HG03439 (cell line): ENCODE results near the gene ZFAND3.
"Not testable (repeated sequence)": the region's sequence is repeated elsewhere in the genome, so short reads cannot be mapped to it uniquely, and the experiment has no call there.

Source experiments
- ATAC-seq: cut with Tn5 transposase; IDR thresholded peaks from one replicate; pipeline ENCODE4 v1.9.1; 2021; ENCODE audit warnings: mild to moderate bottlenecking, moderate library complexity; ENCODE audit not compliant: unreplicated experiment

Gene ZFAND3

DNA sequence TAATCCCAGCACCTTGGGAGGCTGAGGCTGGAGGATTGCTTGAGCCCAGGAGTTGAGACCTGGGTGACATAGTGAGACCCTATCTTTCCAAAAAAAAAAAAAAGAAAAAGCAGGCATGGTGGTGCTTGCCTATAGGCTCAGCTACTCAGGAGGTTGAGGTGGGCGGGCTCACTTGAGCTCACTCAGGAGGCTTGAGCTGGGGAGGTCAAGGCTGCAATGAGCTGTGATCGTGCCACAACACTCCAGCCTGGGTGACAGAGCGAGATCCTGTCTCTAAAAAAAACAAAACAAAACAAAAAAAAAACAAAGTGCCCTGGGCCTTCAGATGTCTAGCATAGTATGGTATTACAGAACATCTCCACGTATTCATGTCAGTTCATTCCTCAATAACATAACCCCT is 42.9 kb downstream of the ZFAND3 start:
- no peak for ATAC-seq

DNA sequence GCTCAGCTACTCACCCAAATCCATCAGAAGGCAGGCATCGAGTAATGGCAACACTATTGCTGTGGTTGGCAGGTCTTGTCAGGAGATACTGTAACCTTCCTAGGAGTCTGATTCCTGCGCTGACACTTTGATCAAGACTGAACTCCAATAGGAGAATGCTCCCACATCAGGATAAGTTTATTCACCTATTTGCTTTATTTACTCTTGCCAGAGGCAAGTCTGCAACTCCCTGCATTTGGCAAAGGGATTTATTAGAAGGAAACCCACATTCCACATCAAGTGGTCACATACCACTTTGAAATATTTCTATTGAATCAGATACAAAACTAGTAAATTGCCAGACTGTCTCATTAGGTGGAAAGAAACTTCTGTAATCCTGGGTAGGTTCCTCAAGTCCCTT is 43.5 kb downstream of the ZFAND3 start:
- no peak for ATAC-seq

DNA sequence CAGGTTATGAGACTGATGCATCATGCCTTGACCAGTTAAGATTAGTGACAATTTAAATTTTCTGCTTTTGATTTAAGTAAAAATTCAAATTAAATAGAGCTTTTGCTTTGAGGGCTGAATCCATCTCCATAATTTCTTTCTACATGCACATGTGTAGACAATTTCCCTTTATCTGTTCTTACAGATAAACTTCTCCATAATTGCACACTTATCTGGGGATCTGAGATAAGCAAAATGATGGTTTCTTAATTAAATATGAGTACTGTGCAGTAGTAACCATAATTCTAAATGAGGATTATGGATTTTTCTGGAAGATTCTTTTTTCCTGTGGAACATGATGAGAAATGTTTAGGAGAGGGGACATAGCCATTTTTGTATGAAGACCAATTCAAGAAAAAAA is 44.7 kb downstream of the ZFAND3 start:
- ATAC-seq: no peak

GRCh38 chr6:37865504-37865903 is 46.0 kb downstream of the ZFAND3 start:
- no peak for ATAC-seq

GRCh38 chr6:37866590-37867507 is 47.3 kb downstream of the ZFAND3 start:
- ATAC-seq: no peak

GRCh38 chr6:37867756-37868446 is 48.4 kb downstream of the ZFAND3 start:
- no peak for ATAC-seq

- no peak for ATAC-seq
Observed at GRCh38 chr6:37868447-37868825, 48.9 kb downstream of the ZFAND3 start.

GRCh38 chr6:37871616-37872372 is 52.3 kb downstream of the ZFAND3 start:
- no peak for ATAC-seq

DNA sequence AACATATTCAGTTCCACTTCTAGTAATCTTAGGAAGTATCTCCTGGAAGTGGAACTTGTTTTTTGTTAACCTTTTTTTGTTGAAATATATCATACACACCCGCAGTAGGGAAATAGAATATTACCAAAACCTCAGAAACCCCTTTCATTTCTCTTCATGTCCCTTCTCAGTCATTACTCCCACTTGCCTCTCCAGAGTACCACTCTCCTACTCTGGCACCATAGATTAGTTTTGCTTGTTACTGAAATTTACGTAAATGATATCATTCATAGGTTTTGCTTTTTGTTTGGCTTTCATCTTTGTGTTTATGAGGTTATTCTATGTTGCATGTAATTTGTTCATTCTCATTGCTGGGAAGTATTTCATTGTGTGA is 52.8 kb downstream of the ZFAND3 start:
- no peak for ATAC-seq

GRCh38 chr6:37874726-37875125 is 55.2 kb downstream of the ZFAND3 start:
- no peak for ATAC-seq

- no peak for ATAC-seq
Observed at GRCh38 chr6:37875561-37876309, 56.2 kb downstream of the ZFAND3 start.

DNA sequence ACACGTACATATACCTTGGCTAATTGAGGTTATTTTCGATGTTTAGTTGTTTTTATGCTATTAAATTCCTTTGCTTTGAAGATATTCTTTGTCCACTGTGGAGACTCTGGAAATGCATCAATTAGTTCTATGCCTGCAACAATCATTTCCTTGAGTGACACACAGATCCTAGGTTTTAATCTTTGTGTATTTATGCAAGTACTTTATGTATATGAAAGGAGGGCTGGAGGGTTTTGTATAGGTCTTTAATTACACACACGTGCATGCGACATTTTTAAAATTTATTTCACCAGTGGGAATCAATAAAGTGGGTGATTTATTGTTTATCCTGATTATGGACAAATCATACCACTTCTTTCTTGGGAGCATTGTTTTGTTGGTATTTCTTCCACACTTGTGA is 57.3 kb downstream of the ZFAND3 start:
- no peak for ATAC-seq

DNA sequence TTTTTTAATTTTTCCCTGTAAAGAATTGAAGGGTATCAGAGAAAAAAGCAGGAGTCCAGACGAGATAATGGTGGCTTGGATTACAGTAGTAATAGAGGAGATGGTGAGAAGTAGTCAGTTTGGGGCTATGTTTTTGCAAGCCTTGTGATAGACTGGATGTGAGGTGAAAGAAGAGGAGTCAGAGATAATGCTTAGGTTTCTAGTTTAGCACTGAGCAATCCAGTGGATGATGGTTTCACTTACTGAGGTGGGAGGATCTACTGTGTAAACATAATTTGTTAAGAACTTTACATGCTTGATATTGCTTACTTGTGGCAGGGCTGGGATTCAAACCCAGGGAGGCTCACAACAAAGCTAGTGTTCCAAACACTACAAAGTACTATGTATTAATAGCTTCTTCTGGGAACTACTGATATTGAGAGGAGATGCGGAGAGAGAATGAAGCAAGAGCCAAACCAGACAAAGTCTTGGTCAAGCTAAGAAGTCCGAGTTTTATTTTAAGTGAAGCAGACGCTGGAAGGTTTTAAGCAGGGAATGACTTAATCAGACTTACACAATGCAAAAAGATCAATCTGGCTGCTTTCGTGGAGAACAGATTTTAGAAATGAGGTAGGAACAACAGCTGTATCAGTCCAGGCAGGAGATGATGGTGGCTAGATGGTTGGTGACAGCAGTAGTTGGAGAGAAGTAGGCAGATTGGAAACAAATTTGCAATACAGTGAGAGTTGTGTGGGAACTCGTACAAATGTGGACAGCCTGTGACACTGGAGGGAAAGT is 58.0 kb downstream of the ZFAND3 start:
- no peak for ATAC-seq

DNA sequence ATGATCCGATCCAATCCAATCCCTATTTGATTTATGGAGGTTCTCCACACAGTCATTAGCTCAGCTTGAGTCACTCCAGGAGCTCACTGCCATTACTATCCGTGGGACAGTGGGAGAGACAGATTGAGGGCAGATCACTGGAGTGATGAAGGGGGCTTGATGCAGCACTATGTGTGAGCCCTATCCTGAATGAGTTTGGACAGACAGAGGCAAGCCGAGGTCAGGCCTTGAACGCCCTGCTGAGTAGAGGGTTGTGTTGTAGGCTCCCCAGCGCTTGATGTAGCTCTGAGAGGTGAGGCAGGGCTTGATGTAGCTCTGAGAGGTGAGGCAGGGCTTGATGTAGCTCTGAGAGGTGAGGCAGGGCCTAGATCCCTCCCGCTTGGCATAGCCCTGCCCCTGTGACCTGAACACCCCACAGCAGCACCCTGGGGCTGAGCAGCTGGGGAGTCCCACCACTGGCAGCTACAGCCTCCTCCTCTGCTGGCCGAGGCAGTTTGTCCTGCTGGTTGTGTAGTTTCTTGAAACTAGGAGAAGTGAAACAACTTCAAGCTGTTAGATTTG is 58.7 kb downstream of the ZFAND3 start:
- no peak for ATAC-seq

GRCh38 chr6:37880602-37881001 is 61.1 kb downstream of the ZFAND3 start:
- not testable (repeated sequence) for ATAC-seq

DNA sequence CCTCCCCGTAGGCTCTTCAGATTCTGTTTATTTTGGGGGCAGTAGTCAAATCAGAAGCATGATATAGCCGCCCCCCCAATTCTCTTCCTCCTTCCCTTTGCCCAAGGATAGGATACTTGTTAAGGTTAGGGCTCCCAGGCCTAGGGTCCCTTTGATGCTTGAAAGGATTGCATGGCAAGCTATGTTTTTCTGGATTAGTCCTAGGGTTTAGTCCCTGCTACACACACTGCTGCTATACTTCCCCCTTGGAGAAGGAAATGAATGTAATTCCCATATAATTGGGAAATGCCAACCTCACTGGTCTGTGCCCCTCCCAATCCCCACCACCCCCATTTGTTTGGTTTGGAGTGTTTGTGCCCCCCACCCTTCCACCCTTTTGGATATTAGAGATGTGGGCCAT is 62.8 kb downstream of the ZFAND3 start:
- no peak for ATAC-seq

- ATAC-seq: no peak
Observed at GRCh38 chr6:37882724-37883413, 63.3 kb downstream of the ZFAND3 start.

DNA sequence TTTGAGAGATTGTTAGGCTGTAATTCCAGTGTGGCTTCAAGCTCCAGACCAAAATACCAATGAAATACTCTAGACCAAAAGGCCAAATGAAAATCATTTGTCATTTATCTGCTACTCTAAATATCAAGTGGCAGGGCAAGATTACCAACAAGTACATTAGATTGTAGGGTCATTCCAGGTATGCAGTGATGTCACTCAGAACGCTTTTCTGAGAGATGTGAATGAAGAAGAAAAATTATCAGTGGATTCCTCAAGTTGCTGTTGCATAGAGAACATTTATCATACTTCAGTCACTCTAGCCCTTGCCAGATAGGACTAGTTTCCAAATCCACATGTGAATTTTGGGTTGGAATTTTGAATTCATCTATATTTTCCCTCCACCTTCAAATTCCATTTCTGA is 65.0 kb downstream of the ZFAND3 start:
- no peak for ATAC-seq

DNA sequence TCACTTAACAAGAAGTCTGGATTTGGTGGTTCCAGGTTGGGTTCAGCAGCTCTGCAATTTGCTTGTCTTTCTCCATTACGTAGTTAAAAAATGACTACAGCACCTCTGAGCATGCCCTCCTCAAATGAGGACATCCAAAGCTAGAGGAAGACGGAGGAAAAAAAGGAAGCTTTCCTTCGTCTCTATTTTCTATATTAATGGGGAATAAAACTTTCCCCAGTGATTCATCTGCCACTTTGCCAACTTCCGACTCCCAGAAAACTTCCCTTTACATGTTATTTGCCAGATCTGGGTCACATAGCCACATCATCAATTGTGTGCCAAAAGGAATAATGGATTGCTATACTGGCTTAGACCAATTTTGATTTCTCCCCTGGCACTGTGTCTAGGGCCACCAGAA is 69.5 kb downstream of the ZFAND3 start:
- ATAC-seq: no peak
